HL-60/S4 treated with phorbol 12-myristate 13-acetate at 8.2 ng/mL for 4 days and 3 days (cell line): ENCODE results near the gene MYL9.

ENCODE experiments used
- in situ Hi-C: fragments of 300-500 bp; cut with MboI; formaldehyde crosslinking; loops from 2 replicates; pipeline ENCODE4 v1.15.0; 2022; ENCODE audit warnings: low sequenced_read_pairs

Gene MYL9

GRCh38 chr20:36578356-36579041, 37.2 kb downstream of the MYL9 start:
- in situ Hi-C loops, result no loop called here

- in situ Hi-C loops, result no loop called here
These were observed 38.8 kb downstream of the MYL9 start for GRCh38 chr20:36579996-36580545.

GRCh38 chr20:36582322-36582721, 41.0 kb downstream of the MYL9 start:
- in situ Hi-C loops, result no loop called here

GRCh38 chr20:36582821-36583220, 41.5 kb downstream of the MYL9 start:
- in situ Hi-C loops, result no loop called here

GRCh38 chr20:36584018-36584481, 42.7 kb downstream of the MYL9 start:
- in situ Hi-C loops, result no loop called here

- in situ Hi-C loops, result no loop called here
These were observed 44.2 kb downstream of the MYL9 start for GRCh38 chr20:36585410-36586125.

- in situ Hi-C loops, result no loop called here
These were observed 46.2 kb downstream of the MYL9 start for GRCh38 chr20:36587388-36588070.

- in situ Hi-C loops, result no loop called here
These were observed 50.0 kb downstream of the MYL9 start for GRCh38 chr20:36591281-36591680.

GRCh38 chr20:36591854-36592641, 50.7 kb downstream of the MYL9 start:
- in situ Hi-C loops, result no loop called here

- in situ Hi-C loops, result no loop called here
These were observed 52.1 kb downstream of the MYL9 start for GRCh38 chr20:36593347-36593929.

- in situ Hi-C loops, result no loop called here
These were observed 58.6 kb downstream of the MYL9 start for GRCh38 chr20:36599912-36600345.
